ENCODE data around the gene SLC2A10. TPM values are rescaled to one million over a fixed set of nuclear protein-coding genes. Genes with fewer than 3 reads are reported as not detected.

Gene SLC2A10
- total RNA-seq, 4 donors from 2014 or later, result 33.7 to 53.0 (median 51.1) TPM

GRCh38 chr20:46784436-46785127, 75.1 kb downstream of the SLC2A10 start:
- intact Hi-C loops (cut with DNase I), result no loop called here
- 55 to 63% methylated on average over 15 of the region's 15 CpGs for WGBS, 2 donors
- Histone ChIP-seq H3K4me1 (no peaks in the 10 kb centered on the region), H3K36me3 (no peaks in the 10 kb centered on the region), H3K27me3 (no peaks in the 10 kb centered on the region), H3K27ac (no peak overlapping the region), H3K9me3 (no peaks in the 10 kb centered on the region), H3K4me3 (replicated peaks in 1 of 3) (no peak overlapping the region)
- no peak for TF ChIP-seq POLR2A (IDR thresholded peaks at IDR 0.05)
- no peak for TF ChIP-seq CTCF (IDR thresholded peaks at IDR 0.05)
- DNase-seq, result no peak

Other genes starting within 250 kb of the SLC2A10 start
- gene ZNF334, start 196.1 kb upstream of the SLC2A10 start, total RNA-seq, result 10 to 100 TPM; 12.2 to 15.7 (median 14.2) TPM
- not detected for gene OCSTAMP, start 159.0 kb upstream of the SLC2A10 start, total RNA-seq
- gene SLC13A3, start 58.2 kb upstream of the SLC2A10 start, total RNA-seq, result 1 to 10 TPM; 1.8 to 4.2 (median 2.1) TPM
- 10 to 100 TPM; 20.2 to 49.6 (median 36.1) TPM for gene TP53RK, start 20.2 kb upstream of the SLC2A10 start, total RNA-seq
- 10 to 100 TPM in 3 of 4 donors, 1 to 10 TPM in 1; 9.9 to 20.1 (median 13.8) TPM for gene EYA2, start 185.2 kb downstream of the SLC2A10 start, total RNA-seq